Kidney (tissue), 14 donors: ENCODE results near the gene UBE2N. TPM values are rescaled to one million over a fixed set of nuclear protein-coding genes. Genes with fewer than 3 reads are reported as not detected.
"Not testable (repeated sequence)": the region's sequence is repeated elsewhere in the genome, so short reads cannot be mapped to it uniquely, and the experiment has no call there.

Experiments used
- DNase-seq, 5 donors: peaks; one replicate each; pipeline ENCODE4 v3.0.0-alpha.2; 2013 to 2020
- FAIRE-seq: peaks from 2 replicates; lab custom pipeline; 2012; peaks lifted over from hg19 to GRCh38; lab: Jason Lieb, UNC
- H3K27ac ChIP-seq, 2 donors: one replicate each; pipeline ENCODE4 v1.7.0; 2013; ENCODE audit warnings: low read depth in 2 of 2, low read length in 2 of 2, inconsistent platforms in 1 of 2
- H3K27me3 ChIP-seq: one replicate; pipeline ENCODE4 v1.7.1; 2013; ENCODE audit warnings: low read length, inconsistent platforms; ENCODE audit not compliant: control insufficient read depth, insufficient read depth
- H3K36me3 ChIP-seq, 3 donors: one replicate each; pipeline versions ENCODE4 v1.7.0 to v1.7.1; 2013; ENCODE audit warnings: low read length in 3 of 3, control low read depth in 1 of 3, inconsistent platforms in 1 of 3; ENCODE audit not compliant: insufficient read depth in 3 of 3, control insufficient read depth in 2 of 3
- H3K4me1 ChIP-seq, 3 donors: one replicate each; pipeline versions ENCODE4 v1.7.0 to v1.7.1; 2013; ENCODE audit warnings: low read length in 3 of 3, inconsistent platforms in 1 of 3, low read depth in 1 of 3; ENCODE audit not compliant: control insufficient read depth in 2 of 3, insufficient read depth in 2 of 3
- H3K4me3 ChIP-seq, 3 donors: one replicate each; pipeline versions ENCODE4 v1.7.0 to v1.8.1; 2013; ENCODE audit warnings: low read length in 3 of 3, control low read depth in 1 of 3, inconsistent platforms in 1 of 3
- H3K9ac ChIP-seq, 3 donors: one replicate each; pipeline versions ENCODE4 v1.7.0 to v1.7.1; 2013; ENCODE audit warnings: low read length in 3 of 3, control low read depth in 1 of 3, inconsistent platforms in 1 of 3
- H3K9me3 ChIP-seq, 3 donors: one replicate each; pipeline versions ENCODE4 v1.7.0 to v1.7.1; 2013; ENCODE audit warnings: low read length in 3 of 3, control low read depth in 1 of 3, inconsistent platforms in 1 of 3; ENCODE audit not compliant: control insufficient read depth in 2 of 3, insufficient read depth in 1 of 3
- CTCF ChIP-seq: IDR thresholded peaks from 3 replicates; pipeline ENCODE4 v1.5.1; 2012; ENCODE audit warnings: mild to moderate bottlenecking, moderate library complexity, borderline replicate concordance; ENCODE audit not compliant: insufficient read depth; ENCODE audit errors: extremely low read depth
- intact Hi-C: fragments of 100-400 bp; cut with DNase I; formaldehyde crosslinking; loops from one replicate; pipeline ENCODE4 v1.11.1; 2022
- polyA plus RNA-seq: library from polyadenylated mRNA; stranded (reverse); fragments of 350-450 nt; fragmentation: Illumina TruSeq; extraction: RNeasy Lipid Tissue Mini Kit (QIAGEN cat#74804); gene quantifications from one replicate; pipeline ENCODE4 v1.2.3, GENCODE V29; 2014; ENCODE audit warnings: low read depth, low replicate concordance; ENCODE audit not compliant: insufficient read depth
- total RNA-seq: library from RNA; stranded (reverse); fragmentation: NEBNext Ultra II Directional; extraction: Animal tissue kit (Norgen Biotek cat#: 25700); gene quantifications from one replicate; pipeline ENCODE4 v1.2.1, GENCODE V29; 2021
- donor health status: control.
- donor health status: control.
- donor health status: control.
- donor health status: control.
- donor health status: control.
- donor health status: DM: yes; HTN: yes; CAD: no.
- donor health status: Normal renal cell carcinoma (clear cell type).

UBE2N gene
- total and polyA plus RNA-seq, 2 donors from 2014 or later: 84.7 to 97.3 TPM

GRCh38 chr12:93404961-93405849, 36.5 kb downstream of the UBE2N start:
- peaks cover 0 to 8% (median 0%) of the 10 kb centered on the region in 3 donors for H3K4me1 ChIP-seq
- no peaks in the 10 kb centered on the region for H3K27me3 ChIP-seq
- intact Hi-C loops: no loop called here
- H3K4me3 ChIP-seq: no peak overlapping the region
- DNase-seq (no peak), FAIRE-seq (no peak)
- H3K36me3 ChIP-seq: peaks cover 0 to 7% (median 4%) of the 10 kb centered on the region in 3 donors
- no peak overlapping the region for H3K27ac ChIP-seq
- no peak for TF ChIP-seq CTCF
- no peaks in the 10 kb centered on the region for H3K9me3 ChIP-seq
- H3K9ac ChIP-seq: no peak overlapping the region

- DNase-seq: no peak
- no peak overlapping the region for H3K4me3 ChIP-seq
- H3K9me3 ChIP-seq: no peaks in the 10 kb centered on the region
- intact Hi-C loops: no loop called here
- FAIRE-seq: no peak
- no peaks in the 10 kb centered on the region for H3K27me3 ChIP-seq
- TF ChIP-seq CTCF: no peak
- H3K9ac ChIP-seq: no peak overlapping the region
- H3K4me1 ChIP-seq: peaks cover 0 to 8% (median 0%) of the 10 kb centered on the region in 3 donors
- no peak overlapping the region for H3K27ac ChIP-seq
- peaks cover 0 to 7% (median 4%) of the 10 kb centered on the region in 3 donors for H3K36me3 ChIP-seq
Observed at GRCh38 chr12:93403988-93404803, 37.6 kb downstream of the UBE2N start.

GRCh38 chr12:93402333-93403311, 39.1 kb downstream of the UBE2N start:
- H3K9me3 ChIP-seq: no peaks in the 10 kb centered on the region
- DNase-seq (no peak), FAIRE-seq (no peak)
- no peak overlapping the region for H3K4me3 ChIP-seq
- no peaks in the 10 kb centered on the region for H3K27me3 ChIP-seq
- peaks cover 2 to 11% (median 6%) of the 10 kb centered on the region in 3 donors for H3K36me3 ChIP-seq
- peaks cover 0 to 8% (median 0%) of the 10 kb centered on the region in 3 donors for H3K4me1 ChIP-seq
- no peak overlapping the region for H3K27ac ChIP-seq
- intact Hi-C loops: no loop called here
- no peak overlapping the region for H3K9ac ChIP-seq
- TF ChIP-seq CTCF: no peak

GRCh38 chr12:93399183-93399863, 42.4 kb downstream of the UBE2N start:
- peak; percentile 98 for FAIRE-seq
- Histone ChIP-seq H3K4me1 (peaks cover 0 to 18% (median 0%) of the 10 kb centered on the region in 3 donors), H3K36me3 (peaks cover 3 to 22% (median 5%) of the 10 kb centered on the region in 3 donors)
- DNase-seq, H3K4me3 ChIP-seq, intact Hi-C loops, H3K27me3 ChIP-seq, H3K27ac ChIP-seq, H3K9ac ChIP-seq, H3K9me3 ChIP-seq: not testable (repeated sequence)
